Smooth muscle cell (in vitro differentiated cells): ENCODE data around the gene FARS2. TPM values are rescaled to one million over a fixed set of nuclear protein-coding genes. Genes with fewer than 3 reads are reported as not detected.

ENCODE experiments used
- DNase-seq: peaks from one replicate; lab custom pipeline; 2025; ENCODE audit not compliant: unreplicated experiment; lab: John Stamatoyannopoulos, UW
- H2AFZ ChIP-seq: fragments of 200-600 bp; sonication (generic); 2 replicates; pipeline ENCODE4 v1.6.0; 2016; ENCODE audit warnings: antibody characterized with exemption, low read depth, mild to moderate bottlenecking
- H3F3A ChIP-seq: fragments of 200-600 bp; sonication (generic); 2 replicates; pipeline ENCODE4 v1.6.0; 2017; ENCODE audit warnings: antibody characterized with exemption, low read depth
- H3K27ac ChIP-seq: fragments of 200-600 bp; sonication (generic); 2 replicates; pipeline ENCODE4 v1.5.1; 2016; ENCODE audit warnings: low read depth, mild to moderate bottlenecking
- H3K27me3 ChIP-seq: fragments of 200-600 bp; sonication (generic); 2 replicates; pipeline ENCODE4 v1.6.1; 2016; ENCODE audit warnings: low read depth, mild to moderate bottlenecking
- H3K36me3 ChIP-seq: fragments of 200-600 bp; sonication (generic); 2 replicates; pipeline ENCODE4 v1.5.1; 2016; ENCODE audit warnings: low read depth
- H3K4me1 ChIP-seq: fragments of 200-600 bp; sonication (generic); 2 replicates; pipeline ENCODE4 v1.5.1; 2016; ENCODE audit warnings: low read depth
- H3K4me2 ChIP-seq: fragments of 200-600 bp; sonication (generic); 2 replicates; pipeline ENCODE4 v1.6.0; 2016; ENCODE audit warnings: mild to moderate bottlenecking
- H3K4me3 ChIP-seq: fragments of 200-600 bp; sonication (generic); 2 replicates; pipeline ENCODE4 v1.5.1; 2016; ENCODE audit warnings: mild to moderate bottlenecking
- H3K79me2 ChIP-seq: fragments of 200-600 bp; sonication (generic); 2 replicates; pipeline ENCODE4 v1.6.0; 2016; ENCODE audit warnings: low read depth, mild to moderate bottlenecking
- H3K9ac ChIP-seq: fragments of 200-600 bp; sonication (generic); 2 replicates; pipeline ENCODE4 v1.6.0; 2016; ENCODE audit warnings: low read depth
- H3K9me3 ChIP-seq: fragments of 200-600 bp; sonication (generic); replicated peaks from 2 replicates; pipeline ENCODE4 v1.5.1; 2016; ENCODE audit warnings: low read depth
- H4K20me1 ChIP-seq: fragments of 200-600 bp; sonication (generic); 2 replicates; pipeline ENCODE4 v1.6.0; 2016; ENCODE audit warnings: low read depth
- CTCF ChIP-seq: fragments of 200-600 bp; sonication (generic); IDR thresholded peaks from 2 replicates; pipeline ENCODE4 v1.5.1; 2017; ENCODE audit warnings: borderline replicate concordance, mild to moderate bottlenecking, antibody characterized with exemption; ENCODE audit not compliant: insufficient read depth, poor library complexity, severe bottlenecking
- WGBS: methylation state at CpG from one replicate; pipeline ENCODE4 v1.1.7; 2016; ENCODE audit warnings: low lambda C conversion rate; 5-methylcytosine and 5-hydroxymethylcytosine counted together
- polyA plus RNA-seq: library from polyadenylated mRNA; unstranded; fragments of >200 nt; fragmentation: Nextera tagmentation; extraction: Ambion mirVana; gene quantifications from 2 replicates; pipeline ENCODE4 v1.2.1, GENCODE V29; 2016
- total RNA-seq: library from RNA; depleted of rRNA; stranded (reverse); fragments of >200 nt; gene quantifications from 2 replicates; pipeline ENCODE4 v1.2.3, GENCODE V29; 2014

Gene FARS2
- total and polyA plus RNA-seq, 2 experiments from 2014 or later, result 9.6 to 13.2 TPM

DNA sequence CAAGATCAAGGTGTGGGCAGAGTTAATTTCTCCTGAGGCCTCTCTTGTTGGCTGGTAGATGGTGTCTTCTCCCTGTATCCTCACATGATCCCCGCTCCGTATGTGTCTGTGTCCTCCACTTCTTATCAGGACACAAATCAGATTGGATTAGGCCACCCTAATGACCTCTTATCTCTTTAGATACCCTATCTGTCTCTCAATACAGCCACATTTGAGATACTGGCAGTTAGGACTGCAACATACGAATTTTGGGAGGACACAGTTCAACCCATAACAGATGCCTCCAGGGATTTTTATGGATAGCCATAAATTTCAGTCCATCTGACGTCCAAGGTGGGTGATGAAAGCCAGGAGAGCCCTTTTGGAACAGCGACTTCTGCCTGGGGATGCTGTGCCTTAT is 376.4 kb downstream of the FARS2 start:
- no peaks in the 10 kb centered on the region for H4K20me1 ChIP-seq
- H3F3A ChIP-seq, result no peaks in the 10 kb centered on the region
- H3K36me3 ChIP-seq, result no peaks in the 10 kb centered on the region
- H2AFZ ChIP-seq, result no peak overlapping the region
- no peak for DNase-seq
- TF ChIP-seq CTCF, result no peak
- H3K4me2 ChIP-seq, result no peak overlapping the region
- 73% methylated on average over 5 of the region's 5 CpGs for WGBS
- H3K27ac ChIP-seq, result no peak overlapping the region
- no peaks in the 10 kb centered on the region for H3K79me2 ChIP-seq
- no peak overlapping the region for H3K9ac ChIP-seq
- H3K4me3 ChIP-seq, result no peak overlapping the region
- H3K27me3 ChIP-seq, result no peaks in the 10 kb centered on the region
- H3K9me3 ChIP-seq, result peaks cover 3% of the 10 kb centered on the region
- H3K4me1 ChIP-seq, result no peaks in the 10 kb centered on the region

GRCh38 chr6:5638666-5639065 is 377.4 kb downstream of the FARS2 start:
- Histone ChIP-seq H3F3A (no peaks in the 10 kb centered on the region), H3K79me2 (no peaks in the 10 kb centered on the region), H3K4me2 (no peak overlapping the region), H3K9me3 (peaks cover 3% of the 10 kb centered on the region), H3K36me3 (no peaks in the 10 kb centered on the region), H4K20me1 (no peaks in the 10 kb centered on the region), H3K4me3 (no peak overlapping the region), H2AFZ (no peak overlapping the region), H3K27ac (no peak overlapping the region), H3K27me3 (no peaks in the 10 kb centered on the region), H3K9ac (no peak overlapping the region), H3K4me1 (no peaks in the 10 kb centered on the region)
- WGBS, result 82% methylated on average over 8 of the region's 8 CpGs
- TF ChIP-seq CTCF, result no peak
- no peak for DNase-seq

GRCh38 chr6:5639193-5639592 is 377.9 kb downstream of the FARS2 start:
- Histone ChIP-seq H3K9ac (no peak overlapping the region), H3K4me1 (no peaks in the 10 kb centered on the region), H3K36me3 (no peaks in the 10 kb centered on the region), H2AFZ (no peak overlapping the region), H3K27ac (no peak overlapping the region), H3K27me3 (no peaks in the 10 kb centered on the region), H3F3A (no peaks in the 10 kb centered on the region), H3K4me2 (no peak overlapping the region), H3K9me3 (peaks cover 3% of the 10 kb centered on the region), H3K79me2 (no peaks in the 10 kb centered on the region), H4K20me1 (no peaks in the 10 kb centered on the region), H3K4me3 (no peak overlapping the region)
- no peak for DNase-seq
- no peak for TF ChIP-seq CTCF
- 93% methylated on average over 2 of the region's 2 CpGs for WGBS

- H3K9me3 ChIP-seq, result peaks cover 3% of the 10 kb centered on the region
- no peak overlapping the region for H3K9ac ChIP-seq
- no peak overlapping the region for H3K4me3 ChIP-seq
- no peak overlapping the region for H2AFZ ChIP-seq
- H3K36me3 ChIP-seq, result no peaks in the 10 kb centered on the region
- no peaks in the 10 kb centered on the region for H3K4me1 ChIP-seq
- no peaks in the 10 kb centered on the region for H4K20me1 ChIP-seq
- WGBS, result 98% methylated on average over 4 of the region's 4 CpGs
- no peaks in the 10 kb centered on the region for H3K27me3 ChIP-seq
- H3F3A ChIP-seq, result no peaks in the 10 kb centered on the region
- no peaks in the 10 kb centered on the region for H3K79me2 ChIP-seq
- H3K27ac ChIP-seq, result no peak overlapping the region
- DNase-seq, result no peak
- H3K4me2 ChIP-seq, result no peak overlapping the region
- no peak for TF ChIP-seq CTCF
These were observed 379.3 kb downstream of the FARS2 start for GRCh38 chr6:5640614-5641013.
